Measurements from ENCODE around the gene ANXA1. TPM values are rescaled to one million over a fixed set of nuclear protein-coding genes. Genes with fewer than 3 reads are reported as not detected.

ANXA1 gene, protein sequence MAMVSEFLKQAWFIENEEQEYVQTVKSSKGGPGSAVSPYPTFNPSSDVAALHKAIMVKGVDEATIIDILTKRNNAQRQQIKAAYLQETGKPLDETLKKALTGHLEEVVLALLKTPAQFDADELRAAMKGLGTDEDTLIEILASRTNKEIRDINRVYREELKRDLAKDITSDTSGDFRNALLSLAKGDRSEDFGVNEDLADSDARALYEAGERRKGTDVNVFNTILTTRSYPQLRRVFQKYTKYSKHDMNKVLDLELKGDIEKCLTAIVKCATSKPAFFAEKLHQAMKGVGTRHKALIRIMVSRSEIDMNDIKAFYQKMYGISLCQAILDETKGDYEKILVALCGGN
- total RNA-seq (2014; rRNA removed; shearing (Covaris generic)) = 2.2 and 4.9 TPM in 2 replicates
- polyA plus RNA-seq (2016; fragmentation: Nextera tagmentation; extraction: Ambion mirVana) = 3.3 and 5.8 TPM in 2 replicates
- long read RNA-seq, partial matches to known transcripts = 1 of 3 reads
- long read RNA-seq, other reads (novel, unspliced or antisense) = 0 of 3 reads

DNA sequence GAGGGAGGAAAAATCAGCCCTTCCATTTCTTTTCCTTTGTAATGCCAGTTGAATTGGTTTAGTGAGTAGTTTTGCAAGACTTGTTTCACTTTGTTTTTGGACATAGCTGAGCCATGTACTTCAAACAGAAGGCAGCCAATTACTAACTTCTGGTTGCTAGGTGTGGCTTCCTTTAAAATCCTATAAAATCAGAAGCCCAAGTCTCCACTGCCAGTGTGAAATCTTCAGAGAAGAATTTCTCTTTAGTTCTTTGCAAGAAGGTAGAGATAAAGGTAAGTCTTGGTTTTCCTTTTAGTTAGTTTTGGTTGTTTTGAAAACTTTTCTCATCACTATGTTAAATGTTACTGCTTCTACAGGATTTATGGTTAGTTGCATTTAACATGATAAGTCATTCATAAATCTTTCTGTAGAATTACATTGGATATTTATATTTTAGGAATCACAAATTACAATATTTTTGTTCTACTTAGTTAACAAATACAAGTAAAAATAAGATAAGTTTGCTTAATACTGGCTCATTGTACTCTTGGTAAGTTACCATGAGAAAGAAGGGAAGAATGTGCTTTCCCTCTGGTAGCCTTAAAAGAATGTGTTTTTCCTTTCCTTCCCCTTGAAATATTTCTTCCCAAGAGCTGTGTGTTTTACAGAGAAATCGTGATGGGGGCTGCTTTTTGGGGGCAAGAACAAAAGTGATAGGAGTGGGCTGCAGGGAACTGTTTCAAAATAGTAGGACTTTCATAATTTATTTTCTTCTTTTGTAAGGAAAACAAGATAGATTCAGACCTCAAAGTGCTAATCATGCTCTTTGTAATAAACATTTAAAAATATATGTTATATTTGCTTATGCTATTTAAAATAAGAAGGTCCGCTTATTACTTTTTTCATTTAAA lies at the start of gene ANXA1:
Gene ANXA1, plus strand, starts transcription at position 213 of the 890 bp plus-strand sequence. CDS start 6,671 bp downstream, outside the sequence.
- Histone ChIP-seq H3K27me3 (ENCODE audit: insufficient read depth) (no peaks in the 10 kb centered on the region), H3F3A (replicated peaks; ENCODE audit: low read depth) (no peaks in the 10 kb centered on the region), H4K20me1 (replicated peaks; ENCODE audit: insufficient read depth) (no peaks in the 10 kb centered on the region), H3K27ac (ENCODE audit: low read depth) (peak within 1 kb of the TSS; percentile 86), H2AFZ (no peak within 1 kb of the TSS), H3K9me2 (ENCODE audit: insufficient read depth) (no peaks in the 10 kb centered on the region), H3K4me3 (no peak within 1 kb of the TSS), H3K79me2 (replicated peaks; ENCODE audit: insufficient read depth) (no peaks in the 10 kb centered on the region), H3K36me3 (ENCODE audit: insufficient read depth) (no peaks in the 10 kb centered on the region), H3K4me1 (ENCODE audit: insufficient read depth) (peaks cover 30% of the 10 kb centered on the region; the same call in 1 of the 2 replicates), H3K4me2 (peak within 1 kb of the TSS; percentile 3)
- ATAC-seq (peak; percentile 78), DNase-seq (ENCODE audit: low spot score) (peak; percentile 60)
- Mint-ChIP-seq H3K36me3 (ENCODE audit: low read depth) (no peaks in the 10 kb centered on the region), H3K4me3 (no peak within 1 kb of the TSS), H3K27ac (peak within 1 kb of the TSS; percentile 96), H3K27me3 (ENCODE audit: insufficient read depth, low read depth, poor library complexity) (no peaks in the 10 kb centered on the region), H3K4me1 (peaks cover 40% of the 10 kb centered on the region), H3K9me3 (no peaks in the 10 kb centered on the region)
- no peak for TF ChIP-seq EZH2 (IDR thresholded peaks at IDR 0.05; ENCODE audit: low read depth, unreplicated experiment)
- TF ChIP-seq EZH2phosphoT487 (IDR thresholded peaks at IDR 0.05; ENCODE audit: unreplicated experiment) = no peak
- no peak for TF ChIP-seq NANOG (IDR thresholded peaks at IDR 0.05; ENCODE audit: borderline replicate concordance)
- TF ChIP-seq ZNF331 (CRISPR knock-in tag; IDR thresholded peaks at IDR 0.05; ENCODE audit: low read depth) = no peak
- no peak for TF ChIP-seq POLR2AphosphoS5 (IDR thresholded peaks at IDR 0.05; ENCODE audit: low read depth)
- no peak for TF ChIP-seq STAT1 (IDR thresholded peaks at IDR 0.05; ENCODE audit: unreplicated experiment)
- no peak for TF ChIP-seq ZNF114 (CRISPR knock-in tag; IDR thresholded peaks at IDR 0.05)
- TF ChIP-seq, protein P1, sequence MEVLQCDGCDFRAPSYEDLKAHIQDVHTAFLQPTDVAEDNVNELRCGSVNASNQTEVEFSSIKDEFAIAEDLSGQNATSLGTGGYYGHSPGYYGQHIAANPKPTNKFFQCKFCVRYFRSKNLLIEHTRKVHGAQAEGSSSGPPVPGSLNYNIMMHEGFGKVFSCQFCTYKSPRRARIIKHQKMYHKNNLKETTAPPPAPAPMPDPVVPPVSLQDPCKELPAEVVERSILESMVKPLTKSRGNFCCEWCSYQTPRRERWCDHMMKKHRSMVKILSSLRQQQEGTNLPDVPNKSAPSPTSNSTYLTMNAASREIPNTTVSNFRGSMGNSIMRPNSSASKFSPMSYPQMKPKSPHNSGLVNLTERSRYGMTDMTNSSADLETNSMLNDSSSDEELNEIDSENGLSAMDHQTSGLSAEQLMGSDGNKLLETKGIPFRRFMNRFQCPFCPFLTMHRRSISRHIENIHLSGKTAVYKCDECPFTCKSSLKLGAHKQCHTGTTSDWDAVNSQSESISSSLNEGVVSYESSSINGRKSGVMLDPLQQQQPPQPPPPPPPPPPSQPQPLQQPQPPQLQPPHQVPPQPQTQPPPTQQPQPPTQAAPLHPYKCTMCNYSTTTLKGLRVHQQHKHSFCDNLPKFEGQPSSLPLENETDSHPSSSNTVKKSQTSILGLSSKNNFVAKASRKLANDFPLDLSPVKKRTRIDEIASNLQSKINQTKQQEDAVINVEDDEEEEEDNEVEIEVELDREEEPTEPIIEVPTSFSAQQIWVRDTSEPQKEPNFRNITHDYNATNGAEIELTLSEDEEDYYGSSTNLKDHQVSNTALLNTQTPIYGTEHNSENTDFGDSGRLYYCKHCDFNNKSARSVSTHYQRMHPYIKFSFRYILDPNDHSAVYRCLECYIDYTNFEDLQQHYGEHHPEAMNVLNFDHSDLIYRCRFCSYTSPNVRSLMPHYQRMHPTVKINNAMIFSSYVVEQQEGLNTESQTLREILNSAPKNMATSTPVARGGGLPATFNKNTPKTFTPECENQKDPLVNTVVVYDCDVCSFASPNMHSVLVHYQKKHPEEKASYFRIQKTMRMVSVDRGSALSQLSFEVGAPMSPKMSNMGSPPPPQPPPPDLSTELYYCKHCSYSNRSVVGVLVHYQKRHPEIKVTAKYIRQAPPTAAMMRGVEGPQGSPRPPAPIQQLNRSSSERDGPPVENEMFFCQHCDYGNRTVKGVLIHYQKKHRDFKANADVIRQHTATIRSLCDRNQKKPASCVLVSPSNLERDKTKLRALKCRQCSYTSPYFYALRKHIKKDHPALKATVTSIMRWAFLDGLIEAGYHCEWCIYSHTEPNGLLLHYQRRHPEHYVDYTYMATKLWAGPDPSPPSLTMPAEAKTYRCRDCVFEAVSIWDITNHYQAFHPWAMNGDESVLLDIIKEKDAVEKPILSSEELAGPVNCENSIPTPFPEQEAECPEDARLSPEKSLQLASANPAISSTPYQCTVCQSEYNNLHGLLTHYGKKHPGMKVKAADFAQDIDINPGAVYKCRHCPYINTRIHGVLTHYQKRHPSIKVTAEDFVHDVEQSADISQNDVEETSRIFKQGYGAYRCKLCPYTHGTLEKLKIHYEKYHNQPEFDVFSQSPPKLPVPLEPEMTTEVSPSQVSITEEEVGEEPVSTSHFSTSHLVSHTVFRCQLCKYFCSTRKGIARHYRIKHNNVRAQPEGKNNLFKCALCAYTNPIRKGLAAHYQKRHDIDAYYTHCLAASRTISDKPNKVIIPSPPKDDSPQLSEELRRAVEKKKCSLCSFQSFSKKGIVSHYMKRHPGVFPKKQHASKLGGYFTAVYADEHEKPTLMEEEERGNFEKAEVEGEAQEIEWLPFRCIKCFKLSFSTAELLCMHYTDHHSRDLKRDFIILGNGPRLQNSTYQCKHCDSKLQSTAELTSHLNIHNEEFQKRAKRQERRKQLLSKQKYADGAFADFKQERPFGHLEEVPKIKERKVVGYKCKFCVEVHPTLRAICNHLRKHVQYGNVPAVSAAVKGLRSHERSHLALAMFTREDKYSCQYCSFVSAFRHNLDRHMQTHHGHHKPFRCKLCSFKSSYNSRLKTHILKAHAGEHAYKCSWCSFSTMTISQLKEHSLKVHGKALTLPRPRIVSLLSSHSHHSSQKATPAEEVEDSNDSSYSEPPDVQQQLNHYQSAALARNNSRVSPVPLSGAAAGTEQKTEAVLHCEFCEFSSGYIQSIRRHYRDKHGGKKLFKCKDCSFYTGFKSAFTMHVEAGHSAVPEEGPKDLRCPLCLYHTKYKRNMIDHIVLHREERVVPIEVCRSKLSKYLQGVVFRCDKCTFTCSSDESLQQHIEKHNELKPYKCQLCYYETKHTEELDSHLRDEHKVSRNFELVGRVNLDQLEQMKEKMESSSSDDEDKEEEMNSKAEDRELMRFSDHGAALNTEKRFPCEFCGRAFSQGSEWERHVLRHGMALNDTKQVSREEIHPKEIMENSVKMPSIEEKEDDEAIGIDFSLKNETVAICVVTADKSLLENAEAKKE (CRISPR knock-in tag; IDR thresholded peaks at IDR 0.05) = no peak
- no peak for TF ChIP-seq CREB1 (CRISPR knock-in tag; IDR thresholded peaks at IDR 0.05; ENCODE audit: low read depth)
- no peak for TF ChIP-seq JUNB (IDR thresholded peaks at IDR 0.05; ENCODE audit: unreplicated experiment)
